ENCODE results near the gene RAP1GDS1.
"Not testable (repeated sequence)": the region's sequence is repeated elsewhere in the genome, so short reads cannot be mapped to it uniquely, and the experiment has no call there.

GRCh38 chr4:98461121-98461865 is 200.1 kb downstream of the RAP1GDS1 start:
- TF ChIP-seq POLR2A (IDR thresholded peaks at IDR 0.05), result not testable (repeated sequence)
- TF ChIP-seq, protein P1, sequence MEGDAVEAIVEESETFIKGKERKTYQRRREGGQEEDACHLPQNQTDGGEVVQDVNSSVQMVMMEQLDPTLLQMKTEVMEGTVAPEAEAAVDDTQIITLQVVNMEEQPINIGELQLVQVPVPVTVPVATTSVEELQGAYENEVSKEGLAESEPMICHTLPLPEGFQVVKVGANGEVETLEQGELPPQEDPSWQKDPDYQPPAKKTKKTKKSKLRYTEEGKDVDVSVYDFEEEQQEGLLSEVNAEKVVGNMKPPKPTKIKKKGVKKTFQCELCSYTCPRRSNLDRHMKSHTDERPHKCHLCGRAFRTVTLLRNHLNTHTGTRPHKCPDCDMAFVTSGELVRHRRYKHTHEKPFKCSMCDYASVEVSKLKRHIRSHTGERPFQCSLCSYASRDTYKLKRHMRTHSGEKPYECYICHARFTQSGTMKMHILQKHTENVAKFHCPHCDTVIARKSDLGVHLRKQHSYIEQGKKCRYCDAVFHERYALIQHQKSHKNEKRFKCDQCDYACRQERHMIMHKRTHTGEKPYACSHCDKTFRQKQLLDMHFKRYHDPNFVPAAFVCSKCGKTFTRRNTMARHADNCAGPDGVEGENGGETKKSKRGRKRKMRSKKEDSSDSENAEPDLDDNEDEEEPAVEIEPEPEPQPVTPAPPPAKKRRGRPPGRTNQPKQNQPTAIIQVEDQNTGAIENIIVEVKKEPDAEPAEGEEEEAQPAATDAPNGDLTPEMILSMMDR (IDR thresholded peaks at IDR 0.05), result not testable (repeated sequence)

All from Peyer's patch (tissue), 4 donors.